ENCODE data around the gene DNAJC17.

Gene DNAJC17

GRCh38 chr15:40829115-40829514, 21.8 kb upstream of the DNAJC17 start:
- no peak for DNase-seq

DNA sequence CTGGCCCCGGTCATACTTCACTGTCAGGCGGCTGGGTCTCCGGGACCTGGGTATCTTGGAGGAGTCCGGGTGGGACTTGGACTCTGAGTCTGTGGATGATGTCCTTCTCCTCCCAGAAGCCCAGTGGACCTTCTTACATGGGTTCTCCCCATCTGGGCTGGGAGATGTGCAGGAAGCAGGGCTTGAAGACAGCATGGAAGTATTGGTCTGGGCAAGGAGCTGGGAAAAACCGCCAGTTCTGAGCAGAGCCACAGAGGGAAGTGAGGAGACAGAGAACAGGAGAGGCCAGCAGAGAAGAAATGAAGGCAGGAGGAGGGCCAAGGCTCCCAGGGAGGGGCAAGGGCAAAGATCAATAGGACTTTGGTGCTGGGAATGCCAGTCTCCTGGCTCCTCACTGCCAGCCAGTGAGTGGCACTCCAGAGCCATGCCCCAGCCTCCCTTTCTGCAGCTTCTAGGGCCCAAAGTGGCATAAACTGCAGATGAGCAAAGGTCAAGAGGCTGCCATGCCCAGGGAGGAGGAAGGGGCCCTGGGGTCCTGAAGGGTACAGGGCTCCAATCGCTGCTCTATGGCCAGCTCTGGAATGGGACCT, 21.3 kb upstream of the DNAJC17 start, which contains the start of gene PPP1R14D:
Gene PPP1R14D, minus strand, starts transcription at position 262 of the 590 bp plus-strand sequence. Its CDS starts 67 bp downstream, at position 195.
- no peak for DNase-seq

DNA sequence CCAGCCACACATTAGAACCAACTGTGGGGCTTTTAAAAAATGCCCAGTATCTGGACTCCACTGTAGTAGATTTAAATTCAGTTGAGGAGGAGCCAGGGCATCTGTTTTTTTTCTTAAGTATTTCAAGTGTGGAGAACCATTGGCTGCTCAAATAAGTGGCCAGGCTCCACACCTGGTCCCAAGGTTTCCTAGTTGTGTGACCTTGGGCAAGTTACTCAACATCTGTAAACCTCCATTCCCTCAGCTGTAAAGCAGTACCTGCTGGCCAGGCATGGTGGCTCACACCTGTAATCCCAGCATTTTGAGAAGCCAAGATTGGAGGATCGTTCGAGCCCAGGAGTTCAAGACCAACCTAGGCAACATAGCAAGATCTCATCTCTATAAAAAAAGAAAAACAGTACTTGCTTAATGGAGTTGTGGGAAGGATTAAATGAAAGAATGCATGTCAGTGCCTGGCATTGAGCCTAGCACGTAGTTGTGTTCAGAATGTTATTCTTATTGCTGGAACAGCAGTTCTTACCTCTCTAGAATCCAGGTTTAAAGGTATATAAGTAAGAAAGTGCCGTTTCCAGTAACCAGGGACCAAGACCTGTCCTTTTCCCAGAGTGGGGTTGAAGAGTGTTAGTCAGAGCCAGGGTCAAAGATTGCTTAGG, 19.3 kb upstream of the DNAJC17 start:
- no peak for DNase-seq

DNA sequence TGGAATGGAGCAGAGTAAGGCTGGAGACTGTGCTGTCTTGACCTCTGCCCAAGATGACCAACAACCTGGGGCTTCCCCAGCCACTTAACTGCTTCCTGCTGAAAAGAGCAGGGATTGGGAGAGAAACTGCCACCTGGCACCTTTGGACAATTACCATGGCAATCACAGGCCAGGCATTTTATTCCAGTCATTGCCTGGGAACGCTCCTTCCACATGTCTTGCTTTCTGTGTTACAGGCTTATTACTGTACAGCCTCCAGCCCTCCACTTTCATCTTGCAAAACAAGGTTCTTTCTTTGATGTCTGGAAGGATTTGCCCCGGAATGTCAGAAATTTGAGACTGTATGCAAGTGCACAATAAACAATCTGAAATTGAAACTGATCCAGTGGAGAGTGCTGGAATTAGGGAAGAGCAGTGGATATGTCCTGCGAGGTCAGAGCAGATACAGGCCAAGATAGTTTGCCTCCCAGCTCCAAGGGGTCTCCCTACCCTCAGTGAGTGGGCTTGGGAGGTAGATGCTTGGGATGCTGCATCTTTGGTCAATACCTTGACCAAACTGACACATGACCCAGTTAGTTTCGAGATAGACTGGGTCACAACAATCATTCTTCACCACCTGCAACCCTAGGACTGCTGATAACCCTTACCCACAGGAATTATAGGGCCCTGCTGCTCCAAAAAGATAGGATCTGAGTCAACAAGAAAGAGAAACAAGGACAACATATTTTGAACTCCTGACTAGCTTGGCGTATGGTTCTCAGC, 18.6 kb upstream of the DNAJC17 start:
- DNase-seq = no peak

DNA sequence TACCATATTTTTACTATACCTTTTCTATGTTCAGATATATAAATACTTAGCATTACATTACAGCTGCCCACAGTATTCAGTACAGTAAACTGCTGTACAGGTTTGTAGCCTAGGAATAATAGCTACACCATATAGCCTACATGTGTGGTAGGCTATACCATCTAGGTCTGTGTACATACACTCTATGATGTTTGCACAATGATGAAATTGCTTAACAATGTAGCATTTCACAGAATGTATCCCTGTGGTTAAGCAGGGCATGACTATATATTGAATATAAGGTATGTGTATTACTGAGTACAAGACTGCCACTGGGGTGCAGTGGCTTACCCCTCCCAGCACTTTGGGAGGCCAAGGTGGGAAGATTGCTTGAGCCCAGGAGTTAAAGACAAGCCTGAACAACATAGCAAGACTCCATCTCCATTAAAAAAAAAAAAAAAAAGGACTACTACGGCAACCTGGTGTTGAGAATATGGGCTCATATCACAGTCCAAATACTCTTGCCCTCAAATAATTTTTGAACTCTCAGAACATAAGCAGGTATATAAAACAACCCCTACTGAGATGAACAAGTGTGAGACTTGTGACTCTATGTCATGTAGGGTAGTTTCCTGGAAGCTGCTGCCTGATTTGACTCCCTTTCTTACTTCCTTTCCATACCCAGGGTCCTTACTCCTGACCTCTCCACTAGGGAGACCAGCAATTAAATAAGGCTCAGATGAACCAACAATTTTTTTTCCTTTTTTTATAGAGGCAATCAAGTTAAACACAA, 16.5 kb upstream of the DNAJC17 start:
- DNase-seq = no peak

- no peak for DNase-seq
Measured at GRCh38 chr15:40821195-40821594, 13.9 kb upstream of the DNAJC17 start.

DNA sequence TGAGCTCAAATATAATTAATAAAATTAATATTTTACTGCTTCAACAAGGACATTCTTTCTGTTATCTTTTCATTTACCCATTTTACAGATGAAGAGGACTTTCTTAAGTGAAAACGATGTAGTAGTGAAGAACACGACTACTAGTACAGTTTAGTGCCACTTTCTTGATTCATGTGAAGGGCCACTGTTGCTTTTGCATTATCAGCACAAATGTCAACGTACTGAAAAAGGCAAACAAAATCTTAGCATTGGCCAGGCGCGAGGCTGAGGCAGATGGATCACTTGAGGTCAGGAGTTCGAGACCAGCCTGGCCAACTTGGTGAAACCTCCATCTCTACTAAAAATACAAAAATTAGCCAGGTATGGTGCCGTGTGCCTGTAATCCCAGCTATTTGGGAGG, 11.8 kb upstream of the DNAJC17 start:
- no peak for DNase-seq

- DNase-seq = no peak
Measured at GRCh38 chr15:40815042-40815698, 7.9 kb upstream of the DNAJC17 start.

DNA sequence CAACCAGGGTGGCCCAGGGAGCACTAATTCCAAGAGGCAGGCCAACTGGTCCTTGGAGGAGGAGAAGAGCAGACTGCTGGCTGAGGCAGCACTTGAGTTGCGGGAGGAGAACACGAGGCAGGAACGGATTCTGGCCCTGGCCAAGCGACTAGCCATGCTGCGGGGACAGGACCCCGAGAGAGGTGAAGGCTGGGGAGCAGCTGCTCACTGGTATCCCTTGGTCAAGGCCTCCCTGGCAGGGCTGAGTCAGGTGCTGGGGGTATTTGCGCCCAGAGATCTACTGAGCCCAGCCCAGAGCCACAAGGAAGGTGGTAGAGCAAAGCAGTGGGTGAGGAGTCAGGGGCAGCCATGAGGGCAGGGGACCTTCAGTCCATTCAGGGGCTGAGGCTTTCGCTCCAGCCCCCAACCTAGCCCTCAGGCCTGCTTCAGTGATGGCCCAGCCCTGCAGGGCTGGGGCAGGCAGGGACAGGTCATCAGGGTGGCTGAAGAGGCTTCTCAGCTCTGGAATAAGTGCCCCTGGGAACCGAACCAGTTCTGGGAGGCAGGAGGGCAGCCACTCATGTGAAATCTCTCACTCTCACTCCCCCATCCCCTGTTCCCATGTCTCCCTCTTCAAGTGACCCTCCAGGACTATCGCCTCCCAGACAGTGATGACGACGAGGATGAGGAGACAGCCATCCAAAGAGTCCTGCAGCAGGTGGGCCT, 5.6 kb upstream of the DNAJC17 start:
- no peak for DNase-seq

GRCh38 chr15:40808861-40809450, 1.7 kb upstream of the DNAJC17 start:
- no peak for DNase-seq

GRCh38 chr15:40807888-40808461, 702 bp upstream of the DNAJC17 start:
- no peak for DNase-seq

DNA sequence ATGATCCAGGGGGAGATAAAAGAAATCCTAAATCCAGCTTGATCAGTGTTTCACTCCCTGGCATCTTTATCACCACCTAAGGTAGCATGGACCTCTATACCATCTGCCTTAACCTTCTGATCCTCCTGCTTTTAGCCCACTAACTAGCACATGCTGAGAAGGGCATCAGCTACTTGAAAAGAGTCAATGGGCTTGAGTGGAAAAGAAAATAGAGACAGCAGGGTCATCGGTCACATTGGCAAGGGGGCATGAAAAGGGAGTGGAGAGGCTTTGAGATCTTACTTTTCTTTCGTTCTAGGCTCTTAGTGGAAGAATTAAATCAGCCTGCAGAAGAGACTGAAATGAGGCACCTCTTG, 623 bp downstream of the DNAJC17 start:
- DNase-seq = no peak

DNA sequence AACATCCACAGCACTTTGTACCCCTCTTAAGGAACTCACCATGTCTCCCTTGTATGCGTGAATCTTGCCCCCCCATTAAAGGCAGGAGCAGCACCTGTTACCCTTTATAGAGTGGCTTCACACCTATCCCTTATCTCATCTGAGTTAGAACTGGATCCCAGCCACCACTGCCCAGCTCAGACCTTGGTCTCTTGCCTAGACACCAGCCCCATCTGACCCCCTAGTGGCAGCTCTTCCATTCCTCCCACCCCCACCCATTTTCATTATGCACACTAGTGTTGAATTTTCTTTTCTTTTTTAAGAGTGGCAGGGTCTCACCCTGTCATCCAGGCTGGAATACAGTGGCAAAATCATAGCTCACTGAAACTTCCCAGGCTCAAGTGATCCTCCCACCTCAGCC, 3.6 kb downstream of the DNAJC17 start:
- DNase-seq = no peak

DNA sequence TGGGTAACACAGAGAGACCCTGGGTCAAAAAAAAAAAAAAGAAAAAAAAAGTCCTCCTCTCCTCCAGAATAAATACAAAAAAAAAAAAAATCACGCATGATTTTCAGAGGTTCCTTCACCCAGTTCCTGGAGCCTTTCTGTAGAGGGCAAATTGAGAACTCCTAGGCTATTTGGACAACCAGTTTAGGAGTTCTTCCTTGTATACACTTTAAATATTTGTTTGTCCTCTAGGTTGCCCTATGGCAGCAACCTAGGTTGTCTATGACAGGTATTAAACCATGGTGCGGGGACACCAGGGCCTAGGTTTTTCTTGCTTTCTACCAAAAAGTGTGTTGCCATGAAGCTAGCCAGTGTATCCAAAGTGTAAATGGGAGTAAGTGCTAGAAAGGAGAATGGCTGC, 4.2 kb downstream of the DNAJC17 start:
- no peak for DNase-seq

DNA sequence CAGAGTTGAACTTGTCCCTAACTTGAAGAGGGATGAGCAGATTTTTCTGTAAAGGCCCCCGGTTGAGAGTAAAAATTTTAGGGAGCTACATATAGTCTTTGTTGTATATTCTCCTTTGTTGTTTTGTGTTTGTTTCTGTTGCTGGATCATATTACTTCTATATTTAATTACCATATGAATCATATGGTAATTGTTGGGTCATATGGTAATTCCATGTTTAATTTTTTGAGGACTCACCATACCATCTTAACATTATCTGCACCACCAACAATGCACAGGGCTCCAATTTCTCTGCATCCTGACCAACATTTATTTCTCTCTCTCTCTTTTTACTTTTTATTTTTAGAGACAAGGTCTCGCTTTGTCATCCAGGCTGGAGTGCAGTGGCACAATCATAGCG, 7.8 kb downstream of the DNAJC17 start:
- DNase-seq = no peak

DNA sequence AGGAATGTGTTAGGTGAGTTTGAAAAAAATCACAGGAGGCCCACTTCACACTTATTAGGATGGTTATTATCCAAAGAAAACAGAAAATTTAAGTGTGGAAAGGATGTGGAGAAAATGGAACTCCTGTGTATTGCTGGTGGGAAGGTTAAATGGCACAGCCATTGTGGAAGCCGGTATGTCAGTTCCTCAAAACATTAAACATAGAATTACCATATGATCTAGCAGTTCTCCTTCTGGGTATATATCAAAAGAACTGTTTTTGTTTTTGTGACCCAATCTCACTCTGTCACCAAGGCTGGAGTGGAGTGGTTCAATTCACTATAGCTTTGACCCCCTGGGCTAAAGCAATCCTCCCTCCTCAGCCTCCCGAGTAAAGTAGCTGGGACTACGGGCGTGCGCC, 10.8 kb downstream of the DNAJC17 start:
- no peak for DNase-seq

DNA sequence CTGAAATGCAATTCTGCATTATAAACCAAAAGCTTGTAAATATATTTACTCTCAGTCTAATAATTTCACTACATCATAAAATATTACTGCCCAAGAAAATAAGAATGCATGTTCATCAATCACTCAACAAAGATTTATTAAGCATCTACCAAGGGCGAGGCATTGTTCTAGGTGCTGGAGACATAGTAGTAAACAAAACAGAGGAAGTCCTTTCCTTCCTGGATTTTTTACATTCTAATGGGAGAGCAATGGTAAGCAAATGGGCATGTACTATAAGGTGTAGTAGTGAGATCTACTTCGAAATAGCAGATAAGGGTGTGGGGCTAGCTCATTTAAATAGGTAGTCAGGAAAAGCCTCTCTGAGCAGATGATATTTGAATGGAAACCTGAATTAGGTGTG, 11.2 kb downstream of the DNAJC17 start:
- DNase-seq = no peak

DNA sequence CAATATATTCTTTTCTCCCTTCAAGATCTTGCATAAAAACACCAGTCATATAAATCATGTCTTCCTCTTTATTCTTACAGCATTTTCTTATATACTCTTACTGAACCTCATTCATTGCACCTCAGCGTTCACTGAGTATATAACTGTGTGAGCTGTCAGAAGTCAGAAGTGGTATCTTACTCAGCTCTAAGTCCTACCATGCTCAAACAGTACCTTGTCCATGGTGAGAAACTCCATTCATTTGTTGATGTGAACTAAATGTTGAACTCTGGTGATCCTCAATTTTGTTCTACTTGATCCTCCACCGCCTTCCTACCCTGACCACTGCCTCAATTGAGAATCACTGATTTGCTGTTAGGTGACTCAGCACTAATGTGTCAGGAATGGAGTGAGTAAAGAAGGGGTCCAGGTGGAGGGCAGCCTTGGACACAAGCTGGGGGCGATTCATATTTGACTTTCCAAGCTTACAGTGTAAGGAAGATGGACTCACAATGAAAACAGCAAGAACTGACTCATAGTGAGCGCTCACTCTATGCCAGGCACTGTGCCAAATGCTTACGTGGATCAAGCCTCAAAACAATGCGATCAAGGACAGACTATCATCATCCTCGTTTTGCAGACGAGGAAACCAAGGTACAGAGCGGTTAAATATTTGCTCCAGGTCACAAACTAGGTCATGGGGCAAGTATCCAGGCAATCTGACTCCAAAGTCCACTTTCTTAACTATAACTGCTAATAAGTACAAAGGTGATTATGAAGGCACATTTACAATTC, 13.9 kb downstream of the DNAJC17 start:
- peak in 1 of 2 experiments; percentile 19 for DNase-seq

DNA sequence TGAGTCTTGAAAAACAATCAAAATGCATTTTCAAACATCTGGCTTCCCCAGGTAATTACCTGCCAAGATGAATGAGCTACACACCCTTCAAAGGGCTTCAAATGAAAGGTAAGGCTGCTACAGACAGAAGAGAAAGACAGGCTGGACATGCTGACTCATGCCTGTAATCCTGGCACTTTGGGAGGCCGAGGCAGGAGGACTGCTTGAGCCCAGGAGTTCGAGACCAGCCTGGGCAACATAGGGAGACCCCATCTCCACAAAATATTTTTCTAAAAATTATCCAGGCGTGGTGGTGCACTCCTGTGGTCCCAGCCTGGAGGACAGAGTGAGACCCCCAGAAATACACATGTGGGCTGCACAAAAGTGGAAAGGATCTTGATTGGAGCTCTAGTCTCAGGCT, 14.9 kb downstream of the DNAJC17 start:
- DNase-seq = no peak

- no peak for DNase-seq
Measured at GRCh38 chr15:40790718-40791117, 16.6 kb downstream of the DNAJC17 start.

- DNase-seq = no peak
Measured at GRCh38 chr15:40789999-40790398, 17.3 kb downstream of the DNAJC17 start.
